ENCODE data around the gene FRMD1.

Gene FRMD1

GRCh38 chr6:168124921-168125320 lies 45.9 kb upstream of the FRMD1 start:
- no peak for TF ChIP-seq TAF1 (IDR thresholded peaks at IDR 0.05; ENCODE audit: borderline replicate concordance, insufficient read depth, low read length)
- no peak for TF ChIP-seq FOXP2 (optimal IDR thresholded peaks at IDR 0.05; ENCODE audit: borderline replicate concordance, extremely low read depth, extremely low read length, insufficient read depth)
- no peak for TF ChIP-seq POLR2AphosphoS5 (IDR thresholded peaks at IDR 0.05; ENCODE audit: low read depth, low read length)
- no peak for TF ChIP-seq REST (IDR thresholded peaks at IDR 0.05; ENCODE audit: insufficient read depth in 1 of 2, low read depth in 2 of 2, low read length in 2 of 2)
- no peak for TF ChIP-seq SIN3A (IDR thresholded peaks at IDR 0.05; ENCODE audit: borderline replicate concordance, insufficient read depth, low read length)

GRCh38 chr6:168124158-168124557 lies 45.1 kb upstream of the FRMD1 start:
- TF ChIP-seq REST (IDR thresholded peaks at IDR 0.05; ENCODE audit: insufficient read depth in 1 of 2, low read depth in 2 of 2, low read length in 2 of 2) (no peak), SIN3A (IDR thresholded peaks at IDR 0.05; ENCODE audit: borderline replicate concordance, insufficient read depth, low read length) (no peak), FOXP2 (optimal IDR thresholded peaks at IDR 0.05; ENCODE audit: borderline replicate concordance, extremely low read depth, extremely low read length, insufficient read depth) (no peak), POLR2AphosphoS5 (IDR thresholded peaks at IDR 0.05; ENCODE audit: low read depth, low read length) (no peak), TAF1 (IDR thresholded peaks at IDR 0.05; ENCODE audit: borderline replicate concordance, insufficient read depth, low read length) (no peak)

GRCh38 chr6:168123165-168123911 lies 44.3 kb upstream of the FRMD1 start:
- TF ChIP-seq FOXP2 (optimal IDR thresholded peaks at IDR 0.05; ENCODE audit: borderline replicate concordance, extremely low read depth, extremely low read length, insufficient read depth) (no peak), POLR2AphosphoS5 (IDR thresholded peaks at IDR 0.05; ENCODE audit: low read depth, low read length) (no peak), TAF1 (IDR thresholded peaks at IDR 0.05; ENCODE audit: borderline replicate concordance, insufficient read depth, low read length) (no peak), SIN3A (IDR thresholded peaks at IDR 0.05; ENCODE audit: borderline replicate concordance, insufficient read depth, low read length) (no peak), REST (IDR thresholded peaks at IDR 0.05; ENCODE audit: insufficient read depth in 1 of 2, low read depth in 2 of 2, low read length in 2 of 2) (no peak)

- TF ChIP-seq TAF1 (IDR thresholded peaks at IDR 0.05; ENCODE audit: borderline replicate concordance, insufficient read depth, low read length) (no peak), REST (IDR thresholded peaks at IDR 0.05; ENCODE audit: insufficient read depth in 1 of 2, low read depth in 2 of 2, low read length in 2 of 2) (no peak), FOXP2 (optimal IDR thresholded peaks at IDR 0.05; ENCODE audit: borderline replicate concordance, extremely low read depth, extremely low read length, insufficient read depth) (no peak), POLR2AphosphoS5 (IDR thresholded peaks at IDR 0.05; ENCODE audit: low read depth, low read length) (no peak), SIN3A (IDR thresholded peaks at IDR 0.05; ENCODE audit: borderline replicate concordance, insufficient read depth, low read length) (no peak)
Observed at GRCh38 chr6:168122521-168122920, 43.5 kb upstream of the FRMD1 start.

All from PFSK-1 (cell line).